ENCODE results near the gene PITPNM3.

Gene PITPNM3

GRCh38 chr17:6468051-6468790, 88.1 kb downstream of the PITPNM3 start:
- FAIRE-seq (no peak), DNase-seq (ENCODE audit: insufficient read length, low spot score) (no peak)

- no peak for FAIRE-seq
These were observed 88.8 kb downstream of the PITPNM3 start for GRCh38 chr17:6467567-6467966.

DNA sequence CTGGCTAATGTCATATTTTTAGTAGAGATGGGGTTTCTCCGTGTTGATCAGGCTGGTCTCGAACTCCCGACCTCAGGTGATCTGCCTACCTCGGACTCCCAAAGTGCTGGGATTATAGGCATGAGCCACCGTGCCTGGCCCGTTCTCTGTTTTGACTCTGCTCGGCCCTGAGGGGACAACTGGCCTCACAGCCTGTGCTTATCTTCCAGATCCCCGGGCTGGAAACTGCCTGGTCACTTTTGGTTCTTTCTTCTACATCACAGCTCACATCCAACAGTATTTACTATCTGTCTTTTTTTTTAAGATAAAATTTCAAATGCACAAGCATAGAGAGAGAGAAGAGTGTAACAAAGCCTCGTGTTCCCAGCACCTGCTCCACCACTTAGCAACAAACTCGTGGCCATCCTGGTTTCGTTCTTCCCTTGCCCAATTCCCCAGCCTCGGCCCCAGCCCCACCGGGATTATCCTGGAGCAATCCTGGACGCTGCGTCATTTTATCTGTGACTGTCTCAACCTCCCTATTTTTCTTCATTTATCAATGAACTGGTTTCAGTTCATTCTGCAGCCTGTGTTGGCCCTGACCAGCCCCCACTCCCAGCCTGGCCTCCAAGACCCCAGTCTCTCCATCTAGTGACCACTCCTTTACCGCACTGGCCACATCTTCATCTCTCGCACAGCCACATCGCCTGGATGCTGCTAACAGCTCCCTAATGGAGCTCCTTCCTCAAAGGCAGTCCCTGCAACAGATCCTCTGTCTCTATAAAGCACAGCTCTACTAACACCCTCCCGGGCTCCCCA, 91.0 kb downstream of the PITPNM3 start:
- FAIRE-seq (no peak), DNase-seq (ENCODE audit: insufficient read length, low spot score) (no peak)

More at GRCh38 chr17:6467567-6467966, 88.8 kb downstream of the PITPNM3 start:
- DNase-seq (ENCODE audit: insufficient read length, low spot score): no peak

- DNase-seq (ENCODE audit: insufficient read length, low spot score) (no peak), FAIRE-seq (no peak)
These were observed 91.8 kb downstream of the PITPNM3 start for GRCh38 chr17:6464446-6465041.

DNA sequence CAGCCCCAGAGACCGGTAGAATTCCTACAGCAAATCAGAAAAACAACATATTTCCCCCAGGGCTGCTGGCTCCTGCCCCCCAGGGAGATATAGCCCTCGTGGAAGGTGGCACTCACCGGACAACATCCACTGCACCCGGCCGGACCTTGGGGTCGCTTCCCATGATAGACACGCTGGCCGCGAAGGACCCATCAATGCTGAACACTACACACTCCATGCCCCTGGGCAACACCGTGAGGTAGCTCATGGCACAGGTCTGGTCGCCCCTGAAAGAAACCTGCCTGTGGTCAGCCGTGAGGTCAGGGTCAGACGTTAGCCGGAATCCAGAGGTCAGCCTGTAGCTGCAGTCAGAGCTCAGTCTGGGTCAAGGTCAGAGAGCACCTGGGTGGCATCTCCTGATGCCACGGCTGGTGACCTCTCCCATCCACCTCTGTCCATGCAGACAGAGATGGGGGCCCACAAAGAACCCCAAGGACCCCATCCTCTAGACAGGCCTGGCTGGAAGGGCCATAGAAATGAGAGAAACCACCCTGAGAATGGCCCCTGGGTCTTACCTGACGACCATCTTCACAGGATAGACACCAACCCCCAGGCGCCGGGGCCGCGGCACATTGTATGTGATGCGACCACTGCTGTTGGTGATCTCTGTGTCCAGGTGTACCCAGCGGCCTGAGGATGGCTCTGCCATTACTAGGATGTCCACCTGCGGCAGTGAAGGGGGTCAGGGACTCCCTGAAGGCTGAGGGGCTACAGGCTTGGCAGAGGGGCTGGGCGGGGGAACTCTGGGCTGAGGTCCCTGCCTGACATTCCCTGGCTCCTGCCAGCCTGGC, 92.5 kb downstream of the PITPNM3 start:
- DNase-seq (ENCODE audit: insufficient read length, low spot score) (no peak), FAIRE-seq (no peak)

DNA sequence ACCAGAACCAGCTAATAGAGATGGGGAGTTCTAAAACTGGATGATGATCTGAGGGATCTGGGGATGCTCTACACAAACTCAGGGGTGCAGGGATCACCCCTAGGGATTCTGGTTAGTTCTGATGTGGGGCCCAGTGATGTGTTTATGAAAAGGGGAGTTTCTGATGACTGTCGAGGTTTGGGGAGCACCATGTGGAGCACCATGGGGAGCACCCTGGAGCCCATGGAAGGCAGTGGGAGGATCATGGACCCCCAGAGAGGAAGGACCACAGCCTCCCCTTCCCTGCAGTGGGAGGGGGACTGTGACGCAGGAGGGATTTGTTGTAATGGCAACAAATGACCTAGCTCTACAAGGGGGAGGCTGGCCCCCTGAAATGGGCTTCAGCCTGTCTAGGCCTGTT, 93.7 kb downstream of the PITPNM3 start:
- DNase-seq (ENCODE audit: insufficient read length, low spot score): no peak
- FAIRE-seq: no peak

DNA sequence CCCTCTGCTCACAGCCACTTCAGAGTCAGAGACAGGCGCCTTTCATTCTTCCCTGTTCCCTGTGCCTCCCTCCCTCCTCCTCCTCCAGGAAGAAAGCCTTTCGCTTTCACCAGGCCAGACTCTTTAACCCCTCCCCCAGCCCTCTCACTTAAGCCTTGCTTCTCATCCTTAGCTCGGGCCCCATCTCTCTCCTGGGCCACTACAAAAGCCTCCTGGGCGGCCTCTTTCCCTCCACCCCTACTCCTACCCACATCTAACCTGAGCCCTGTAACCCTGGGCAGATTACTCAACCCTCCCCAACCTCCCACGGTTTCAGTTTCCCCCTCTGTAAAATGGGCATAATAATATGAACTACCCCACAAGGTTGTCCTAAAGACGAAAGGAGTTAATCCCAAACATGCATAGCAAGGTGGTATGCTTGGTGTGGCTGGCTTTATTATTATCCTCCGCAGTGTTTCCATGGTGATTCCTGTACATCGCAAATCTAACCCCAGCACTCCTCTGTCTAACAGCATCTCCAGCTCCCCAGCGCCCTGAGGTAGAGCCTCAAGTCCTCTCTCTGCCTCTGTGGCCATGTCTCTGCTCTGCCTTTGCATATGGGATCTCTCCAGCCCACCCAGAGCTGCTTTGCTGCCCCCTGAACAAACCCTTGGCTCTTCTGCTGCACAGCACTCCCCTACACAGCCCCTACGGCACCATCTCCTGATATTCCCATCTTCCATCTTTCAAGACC, 94.4 kb downstream of the PITPNM3 start:
- FAIRE-seq: no peak
- DNase-seq (ENCODE audit: insufficient read length, low spot score): no peak

GRCh38 chr17:6461246-6461645, 95.1 kb downstream of the PITPNM3 start:
- FAIRE-seq (peak; percentile 33), DNase-seq (ENCODE audit: insufficient read length, low spot score) (no peak)

GRCh38 chr17:6460531-6461161, 95.7 kb downstream of the PITPNM3 start:
- DNase-seq (ENCODE audit: insufficient read length, low spot score) (no peak), FAIRE-seq (no peak)

- no peak for DNase-seq (ENCODE audit: insufficient read length, low spot score)
- no peak for FAIRE-seq
These were observed 97.8 kb downstream of the PITPNM3 start for GRCh38 chr17:6458460-6458950.

DNA sequence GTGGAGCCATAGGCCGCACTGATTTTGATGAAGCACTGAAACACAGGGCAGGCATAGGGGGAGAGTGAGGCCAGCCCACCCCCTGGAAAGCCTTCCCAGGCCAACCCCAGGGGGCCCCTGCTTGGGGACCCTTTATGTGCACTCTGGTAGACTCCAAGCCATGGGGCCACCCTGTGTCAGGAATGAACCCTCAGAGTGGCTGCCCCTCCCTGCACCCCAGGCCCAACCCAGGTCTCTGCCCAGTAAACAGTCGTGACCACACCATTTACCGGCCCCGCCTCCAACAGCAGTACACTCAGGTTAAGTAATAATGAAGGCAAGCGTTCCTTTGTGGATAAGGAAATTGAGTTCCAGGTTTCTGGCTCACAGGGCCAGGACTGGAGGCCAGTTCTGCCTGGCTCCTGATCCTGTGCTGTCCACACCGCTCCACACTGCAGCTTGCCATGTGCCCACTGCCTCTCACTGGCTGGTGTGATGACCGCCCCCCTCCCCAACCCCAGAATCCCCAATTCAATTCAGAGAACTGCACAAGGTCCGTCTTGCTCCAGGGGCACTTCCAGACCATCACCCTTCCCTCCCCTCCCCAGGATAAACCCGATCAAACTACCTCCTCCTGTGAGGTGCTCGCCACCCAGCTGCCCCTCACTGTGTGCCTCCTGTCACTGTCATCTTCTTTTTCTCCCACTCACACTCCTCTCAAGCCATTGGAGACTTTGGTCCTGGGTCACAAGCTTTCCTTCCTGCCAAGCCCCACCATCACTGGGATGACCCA, 98.5 kb downstream of the PITPNM3 start:
- FAIRE-seq (no peak), DNase-seq (ENCODE audit: insufficient read length, low spot score) (no peak)

- DNase-seq (ENCODE audit: insufficient read length, low spot score): peak; percentile 77
- FAIRE-seq: peak; percentile 73
These were observed 99.3 kb downstream of the PITPNM3 start for GRCh38 chr17:6456914-6457687.

DNA sequence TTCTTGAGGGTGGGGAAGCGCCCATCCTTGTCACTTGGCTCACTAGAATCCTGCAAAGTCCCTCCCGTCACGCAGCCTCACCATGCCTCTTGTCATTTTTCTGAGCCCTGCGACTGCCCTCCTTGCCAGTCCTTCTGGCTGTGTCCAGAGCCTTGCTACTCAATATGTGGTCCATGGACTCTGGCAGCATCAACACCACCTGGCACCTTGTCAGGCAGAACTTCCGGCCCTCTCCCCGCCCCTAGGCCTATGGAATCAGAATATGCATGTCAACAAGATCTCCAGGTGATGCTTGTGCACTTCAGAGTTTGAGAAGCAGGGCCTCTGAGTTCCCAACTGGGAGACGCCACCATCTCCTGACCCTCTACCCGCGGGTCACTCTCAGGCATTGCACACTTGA, 100.0 kb downstream of the PITPNM3 start:
- DNase-seq (ENCODE audit: insufficient read length, low spot score) (no peak), FAIRE-seq (peak; percentile 31)

GRCh38 chr17:6455321-6455705, 101.0 kb downstream of the PITPNM3 start:
- no peak for DNase-seq (ENCODE audit: insufficient read length, low spot score)
- FAIRE-seq: no peak

DNA sequence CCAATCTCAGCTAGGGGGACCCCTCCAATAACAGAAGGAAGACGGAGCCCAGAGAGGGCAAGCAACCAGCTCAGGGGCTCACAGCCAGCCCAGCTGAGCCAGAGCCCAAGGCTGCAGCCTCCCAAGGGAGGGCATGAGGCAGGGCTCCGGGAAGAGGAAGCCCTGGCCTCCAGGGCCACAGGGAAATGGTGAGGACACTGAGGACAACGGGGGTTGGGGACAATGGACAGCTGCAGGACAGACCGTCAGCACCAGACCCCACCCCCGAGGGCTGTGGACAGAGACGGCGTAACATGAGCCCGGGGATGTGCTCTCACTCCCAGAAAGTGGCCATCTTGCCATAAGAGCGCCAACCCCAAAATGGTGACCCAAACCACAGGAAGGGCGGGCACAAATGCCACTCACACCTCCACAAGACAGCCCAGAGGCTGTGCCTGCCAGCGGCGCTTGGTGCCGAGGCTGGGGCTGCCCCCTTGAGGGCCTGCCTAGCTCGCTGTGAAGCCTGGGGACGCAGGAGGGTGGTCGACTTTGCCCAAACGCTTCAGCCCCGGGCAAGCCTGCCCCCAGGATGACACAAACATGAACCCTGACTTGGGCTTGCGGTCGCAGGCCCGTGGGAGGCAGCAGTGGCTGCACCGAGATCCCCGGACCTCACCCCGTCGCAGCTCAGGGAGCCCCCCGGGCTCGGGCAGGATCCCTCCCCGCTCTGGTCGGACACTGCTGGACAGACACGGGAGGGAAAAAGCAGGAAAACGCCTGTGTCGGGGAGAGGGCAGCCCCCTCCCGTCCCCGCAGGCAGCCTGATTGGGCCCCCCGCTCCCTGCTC, 101.6 kb downstream of the PITPNM3 start:
- DNase-seq (ENCODE audit: insufficient read length, low spot score) (no peak), FAIRE-seq (no peak)

DNA sequence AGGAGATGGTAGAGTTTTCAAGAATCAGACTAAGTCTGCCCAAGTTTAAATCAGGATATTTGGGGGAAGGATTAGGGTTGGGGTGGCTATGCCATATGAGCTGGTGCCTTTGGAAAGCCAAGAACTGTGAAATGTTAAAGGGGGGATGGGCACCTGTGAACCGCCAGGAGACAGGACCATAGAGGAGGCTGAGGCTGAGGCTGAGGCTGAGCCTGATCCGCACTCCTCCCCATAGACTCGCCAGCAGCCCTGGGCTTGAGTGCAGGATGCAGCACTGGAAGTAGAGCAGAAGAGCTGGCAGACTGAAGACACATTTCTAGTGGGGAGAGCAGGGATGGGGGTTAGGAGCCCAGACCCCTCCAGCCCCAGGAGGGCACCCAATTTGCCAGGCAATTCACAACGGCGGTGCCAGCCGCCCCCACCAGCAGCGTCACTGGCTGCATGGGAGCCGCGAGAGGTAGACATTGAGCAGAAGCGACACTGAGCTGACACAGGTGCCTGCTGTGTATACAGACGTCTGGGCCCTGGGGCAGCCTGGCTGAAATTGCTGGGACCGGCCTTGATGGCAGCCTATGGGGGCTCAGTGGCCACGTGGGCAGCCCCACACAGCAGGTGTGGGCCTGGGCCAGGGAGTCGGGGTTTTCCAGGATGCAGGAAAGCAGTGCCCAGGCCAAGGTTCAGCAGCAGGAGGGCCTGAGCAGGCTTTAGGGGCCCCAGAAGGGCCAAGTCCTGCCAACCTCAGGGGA, 102.9 kb downstream of the PITPNM3 start:
- DNase-seq (ENCODE audit: insufficient read length, low spot score) (no peak), FAIRE-seq (no peak)

All from HTR-8/SVneo (cell line).